Activated CD8-positive, alpha-beta T cell treated with anti-CD3 and anti-CD28 coated beads for 36 hours (primary cell): ENCODE results near the gene CBY1. TPM values are rescaled to one million over a fixed set of nuclear protein-coding genes. Genes with fewer than 3 reads are reported as not detected.

ENCODE experiments used
- ATAC-seq: fragments of 200-7000 bp; cut with Tn5 transposase; one replicate; pipeline ENCODE4 v1.10.0; 2021; ENCODE audit warnings: mild to moderate bottlenecking, moderate library complexity
- CTCF ChIA-PET: fragments of 350-600 bp; sonication (Branson Sonifier 250); formaldehyde crosslinking; loops from one replicate; lab custom pipeline; 2021; ENCODE audit warnings: antibody characterized with exemption; lab: Charles Lee
- POLR2A ChIA-PET: fragments of 350-600 bp; sonication (Branson Sonifier 250); formaldehyde crosslinking; loops from one replicate; lab custom pipeline; 2021; ENCODE audit warnings: antibody characterized with exemption; lab: Charles Lee
- DNase-seq: peaks from one replicate; pipeline ENCODE4 v3.0.0-alpha.2; 2020
- H3K27ac Mint-ChIP-seq: one replicate; pipeline ENCODE4 v1.8.0; 2021; ENCODE audit warnings: mild to moderate bottlenecking, mixed read lengths
- H3K27me3 Mint-ChIP-seq: one replicate; pipeline ENCODE4 v1.8.0; 2021; ENCODE audit warnings: mixed read lengths
- H3K36me3 Mint-ChIP-seq: one replicate; pipeline ENCODE4 v1.8.0; 2021; ENCODE audit warnings: low read depth, mixed read lengths
- H3K4me1 Mint-ChIP-seq: one replicate; pipeline ENCODE4 v1.8.0; 2021; ENCODE audit warnings: low read depth, mixed read lengths
- H3K4me3 Mint-ChIP-seq: one replicate; pipeline ENCODE4 v1.8.0; 2021; ENCODE audit warnings: mild to moderate bottlenecking, moderate library complexity, mixed read lengths
- H3K9me3 Mint-ChIP-seq: one replicate; pipeline ENCODE4 v1.8.0; 2021; ENCODE audit warnings: mixed read lengths
- intact Hi-C: fragments of 100-400 bp; cut with micrococcal nuclease; formaldehyde crosslinking; loops from one replicate; pipeline ENCODE4 v1.10.0; 2022
- total RNA-seq, 2 experiments: library from RNA; stranded (reverse); gene quantifications; one replicate each; pipeline ENCODE4 v1.2.3, GENCODE V29; 2021
- TF ChIP-seq, protein P1 (sequence below): fragments of 200-600 bp; IDR thresholded peaks from one replicate; pipeline ENCODE4 v1.8.0; 2022; ENCODE audit warnings: antibody characterized with exemption, mild to moderate bottlenecking

CBY1 gene
- total RNA-seq, 2 experiments from 2014 or later = 15.6 to 15.7 TPM

DNA sequence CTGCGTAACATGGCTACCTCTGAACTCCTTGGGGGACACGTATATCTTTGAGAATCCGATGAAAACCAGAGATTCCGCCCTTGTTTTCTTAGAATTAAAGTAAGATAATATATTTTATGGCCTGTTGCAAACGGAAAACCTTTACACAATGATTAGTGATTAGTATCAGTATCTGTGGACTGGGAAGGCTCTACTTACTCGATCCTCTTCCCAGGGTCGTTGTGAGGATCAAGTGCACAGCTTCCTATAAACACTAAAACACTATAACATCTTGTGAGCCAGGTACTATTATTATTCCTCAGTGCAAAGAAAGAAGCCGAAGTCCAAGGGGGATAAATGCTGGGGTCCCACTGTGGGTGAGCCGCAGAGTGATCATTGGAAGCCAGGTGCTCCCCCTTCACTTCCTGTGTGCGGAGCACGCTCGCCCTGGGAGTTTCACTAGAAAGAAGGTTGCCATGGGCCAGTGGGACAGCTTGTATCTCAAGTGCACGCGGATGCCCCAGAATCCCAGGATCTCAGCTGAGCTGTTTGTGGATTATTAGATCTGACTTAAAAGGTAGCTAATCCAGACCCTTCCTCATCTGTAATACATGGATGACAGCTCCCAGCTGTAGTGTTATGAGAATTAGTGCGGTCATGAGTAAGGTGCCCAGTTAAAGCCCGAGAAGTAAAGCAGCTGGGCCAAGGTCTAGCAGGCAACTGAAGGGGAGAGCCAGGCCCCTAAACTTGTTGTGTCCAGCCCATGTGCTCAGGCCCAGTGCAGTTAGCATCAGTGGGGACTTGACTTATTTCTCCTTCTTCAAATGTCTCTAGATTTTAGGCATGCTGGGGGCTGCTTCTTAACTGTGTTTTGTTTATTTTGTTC, 839 bp downstream of the CBY1 start:
- Mint-ChIP-seq H3K4me1 (peaks cover 14% of the 10 kb centered on the region), H3K27ac (peak overlapping the region; percentile 98), H3K9me3 (no peaks in the 10 kb centered on the region), H3K36me3 (no peaks in the 10 kb centered on the region), H3K4me3 (peak overlapping the region; percentile 94), H3K27me3 (no peaks in the 10 kb centered on the region)
- ChIA-PET CTCF (interaction anchor here (0.8 to 3.1 kb wide), 3 partner anchors 10 to 605 kb away, joined by 3 to 13 read pairs (median 4); partner anchors contain the start of gene TOMM22), POLR2A (interaction anchor here (0.6 to 2.4 kb wide), 4 partner anchors 13 to 105 kb away, joined by 3 to 12 read pairs (median 6); partner anchors contain the start of gene TOMM22)
- DNase-seq (peak; percentile 71), ATAC-seq (peak; percentile 56)
- intact Hi-C loops = no loop called here
- TF ChIP-seq, protein P1, sequence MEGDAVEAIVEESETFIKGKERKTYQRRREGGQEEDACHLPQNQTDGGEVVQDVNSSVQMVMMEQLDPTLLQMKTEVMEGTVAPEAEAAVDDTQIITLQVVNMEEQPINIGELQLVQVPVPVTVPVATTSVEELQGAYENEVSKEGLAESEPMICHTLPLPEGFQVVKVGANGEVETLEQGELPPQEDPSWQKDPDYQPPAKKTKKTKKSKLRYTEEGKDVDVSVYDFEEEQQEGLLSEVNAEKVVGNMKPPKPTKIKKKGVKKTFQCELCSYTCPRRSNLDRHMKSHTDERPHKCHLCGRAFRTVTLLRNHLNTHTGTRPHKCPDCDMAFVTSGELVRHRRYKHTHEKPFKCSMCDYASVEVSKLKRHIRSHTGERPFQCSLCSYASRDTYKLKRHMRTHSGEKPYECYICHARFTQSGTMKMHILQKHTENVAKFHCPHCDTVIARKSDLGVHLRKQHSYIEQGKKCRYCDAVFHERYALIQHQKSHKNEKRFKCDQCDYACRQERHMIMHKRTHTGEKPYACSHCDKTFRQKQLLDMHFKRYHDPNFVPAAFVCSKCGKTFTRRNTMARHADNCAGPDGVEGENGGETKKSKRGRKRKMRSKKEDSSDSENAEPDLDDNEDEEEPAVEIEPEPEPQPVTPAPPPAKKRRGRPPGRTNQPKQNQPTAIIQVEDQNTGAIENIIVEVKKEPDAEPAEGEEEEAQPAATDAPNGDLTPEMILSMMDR = no peak

DNA sequence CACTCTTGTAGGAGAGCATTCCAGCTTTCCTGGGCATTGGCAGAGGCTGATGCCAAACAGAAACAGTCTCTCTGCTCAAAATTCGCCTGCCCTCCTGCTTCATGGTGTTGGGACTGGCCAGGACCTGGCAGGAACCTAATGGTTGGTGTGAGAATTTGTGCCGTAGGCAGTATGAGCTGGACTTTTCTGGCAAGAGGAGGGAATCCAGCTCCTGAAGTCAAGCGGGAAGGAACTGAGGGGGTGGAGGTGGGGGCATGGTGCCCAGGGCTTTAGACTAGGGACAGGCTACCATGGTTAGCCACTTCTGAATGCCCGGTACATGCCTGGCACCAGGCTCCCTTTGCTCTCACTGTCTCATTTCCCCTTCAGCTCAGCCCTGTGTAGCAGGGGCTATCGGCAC, 18.4 kb downstream of the CBY1 start:
- POLR2A ChIA-PET = interaction anchor here (0.8 kb wide), 1 partner anchor 14 kb away, joined by 3 read pairs; no protein-coding TSS in a partner anchor
- intact Hi-C loops = no loop called here
- TF ChIP-seq, protein P1 = no peak
- Mint-ChIP-seq H3K27ac (no peak overlapping the region), H3K9me3 (no peaks in the 10 kb centered on the region), H3K4me3 (no peak overlapping the region), H3K4me1 (no peaks in the 10 kb centered on the region), H3K27me3 (no peaks in the 10 kb centered on the region), H3K36me3 (peaks cover 13% of the 10 kb centered on the region)
- CTCF ChIA-PET = interaction anchor here (0.7 kb wide), 1 partner anchor 10 kb away, joined by 3 read pairs; no protein-coding TSS in a partner anchor
- no peak for DNase-seq
- no peak for ATAC-seq

DNA sequence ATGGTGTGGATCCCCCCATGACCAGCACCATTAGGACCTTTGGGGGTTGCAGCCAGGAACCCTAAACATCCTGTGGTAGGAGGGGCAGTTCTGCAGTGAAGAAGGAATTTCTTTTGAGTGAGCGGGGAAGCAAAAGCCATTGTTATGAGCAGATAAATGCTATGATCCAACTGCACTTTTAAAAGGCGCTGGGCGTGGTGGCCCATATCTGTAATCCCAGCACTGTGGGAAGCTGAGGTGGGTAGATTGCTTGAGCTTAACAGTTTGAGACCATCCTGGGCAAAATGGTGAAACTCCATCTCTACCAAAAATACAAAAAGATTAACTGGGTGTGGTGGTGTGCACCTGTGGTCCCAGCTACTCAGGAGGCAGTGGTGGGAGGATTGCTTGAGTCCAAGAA, 19.4 kb downstream of the CBY1 start:
- POLR2A ChIA-PET = interaction anchor here (0.6 to 0.8 kb wide), 2 partner anchors 13 to 54 kb away, joined by 3 read pairs; no protein-coding TSS in a partner anchor
- Mint-ChIP-seq H3K27me3 (no peaks in the 10 kb centered on the region), H3K4me1 (peaks cover 3% of the 10 kb centered on the region), H3K27ac (no peak overlapping the region), H3K36me3 (peaks cover 10% of the 10 kb centered on the region), H3K4me3 (no peak overlapping the region), H3K9me3 (no peaks in the 10 kb centered on the region)
- ATAC-seq (no peak), DNase-seq (no peak)
- intact Hi-C loops = no loop called here
- CTCF ChIA-PET = no interaction called here
- TF ChIP-seq, protein P1 = no peak

DNA sequence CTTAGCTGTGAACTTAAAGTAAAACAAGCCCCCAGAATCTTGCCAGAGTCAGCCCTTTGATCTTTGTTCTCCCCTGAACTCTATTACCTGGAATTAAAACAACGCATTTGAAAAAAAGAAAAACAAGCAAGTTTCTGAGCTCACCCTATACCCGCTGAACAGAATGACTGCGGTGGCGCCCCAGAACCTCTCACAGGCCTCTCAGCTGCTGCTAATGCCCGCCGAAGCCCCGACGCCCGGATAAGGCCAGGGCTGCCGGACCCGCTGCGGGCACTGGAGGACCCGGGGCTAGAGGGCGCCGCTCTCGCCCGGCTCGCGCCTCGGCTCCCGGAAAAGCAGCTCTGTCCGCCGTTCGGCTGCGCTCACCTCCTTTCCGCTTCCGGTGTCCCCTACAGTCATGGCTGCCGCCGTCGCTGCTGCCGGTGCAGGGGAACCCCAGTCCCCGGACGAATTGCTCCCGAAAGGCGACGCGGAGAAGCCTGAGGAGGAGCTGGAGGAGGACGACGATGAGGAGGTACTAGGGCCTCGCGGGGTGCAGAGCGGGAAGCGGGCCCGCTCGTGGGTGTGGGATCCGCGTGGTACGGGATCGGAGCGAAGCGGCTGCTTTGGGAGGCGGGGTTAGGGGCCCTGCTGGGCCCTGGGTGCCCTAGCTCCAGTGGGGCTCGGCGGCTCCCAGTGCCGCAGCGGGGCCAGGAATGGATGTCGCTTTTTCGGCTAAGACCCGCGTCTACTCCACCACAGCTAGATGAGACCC, 25.3 kb downstream of the CBY1 start, which contains the start of gene TOMM22:
TOMM22 (plus strand) TSS at position 376 of the 754 bp plus-strand sequence; CDS start at position 398, 22 bp downstream.
- TF ChIP-seq, protein P1 = no peak
- Mint-ChIP-seq H3K36me3 (peaks cover 40% of the 10 kb centered on the region), H3K27me3 (no peaks in the 10 kb centered on the region), H3K4me1 (peaks cover 26% of the 10 kb centered on the region), H3K4me3 (peak within 1 kb of the TSS; percentile 97), H3K27ac (peak within 1 kb of the TSS; percentile 96), H3K9me3 (no peaks in the 10 kb centered on the region)
- intact Hi-C loops = no loop called here
- ChIA-PET CTCF (interaction anchor here (0.6 to 2.1 kb wide), 17 partner anchors 9 to 630 kb away, joined by 3 to 16 read pairs (median 4); partner anchors contain the start of genes CBY1, FAM227A and GTPBP1), POLR2A (interaction anchor here (1.0 to 3.1 kb wide), 13 partner anchors 10 to 415 kb away, joined by 3 to 62 read pairs (median 4); partner anchors contain the start of genes DMC1, GTPBP1 and JOSD1)
- DNase-seq (peak; percentile 89), ATAC-seq (peak; percentile 98)
